Suprapubic skin (tissue), 4 donors: ENCODE results near the gene TOR3A.
A peak's percentile ranks its signal among the peaks of the same experiment; 100 is the strongest.

ENCODE experiments used
- CTCF ChIP-seq, 2 donors: fragments of 200-600 bp in 1 of 2; fragments of 450-650 bp in 1 of 2; sonication (generic) in 1 of 2; IDR thresholded peaks; one replicate each; pipeline ENCODE4 v1.5.1; 2016 to 2019; ENCODE audit warnings: antibody characterized with exemption in 2 of 2, mild to moderate bottlenecking in 1 of 2, moderate library complexity in 1 of 2
- EP300 ChIP-seq: sonication (generic); formaldehyde crosslinking; IDR thresholded peaks from one replicate; pipeline ENCODE4 v1.6.1; 2017; ENCODE audit warnings: antibody characterized with exemption
- POLR2A ChIP-seq, 2 donors: fragments of 450-650 bp; IDR thresholded peaks; one replicate each; pipeline ENCODE4 v1.6.1; 2017; ENCODE audit warnings: antibody characterized with exemption in 2 of 2, mild to moderate bottlenecking in 2 of 2, moderate library complexity in 2 of 2
- POLR2AphosphoS5 ChIP-seq, 3 donors: sonication (generic); formaldehyde crosslinking; IDR thresholded peaks; one replicate each; pipeline ENCODE4 v1.6.1; 2017; ENCODE audit warnings: antibody characterized with exemption in 3 of 3

- no peak for TF ChIP-seq POLR2AphosphoS5 (IDR thresholded peaks at IDR 0.05)
- no peak for TF ChIP-seq POLR2A (IDR thresholded peaks at IDR 0.05)
- peak; percentile 25 to 68 for TF ChIP-seq CTCF (IDR thresholded peaks at IDR 0.05)
- TF ChIP-seq EP300 = no peak
Observed at GRCh38 chr1:179121159-179121938, 39.5 kb downstream of the TOR3A start.
